HepG2 (cell line): ENCODE measurements around the gene PEPD. TPM values are rescaled to one million over a fixed set of nuclear protein-coding genes. Genes with fewer than 3 reads are reported as not detected.
A peak's percentile ranks its signal among the peaks of the same experiment; 100 is the strongest.

Experiments
- ATRX ChIP-seq: sonication (generic); formaldehyde crosslinking; IDR thresholded peaks from 2 replicates; pipeline ENCODE4 v1.4.0; 2020; ENCODE audit warnings: missing genetic modification reagents, borderline replicate concordance
- ESRRA ChIP-seq: sonication (generic); formaldehyde crosslinking; IDR thresholded peaks from 2 replicates; pipeline ENCODE4 v1.5.1; 2020; ENCODE audit warnings: mild to moderate bottlenecking, low read depth, missing genetic modification reagents
- HOXA3 ChIP-seq: sonication (generic); formaldehyde crosslinking; IDR thresholded peaks from 2 replicates; pipeline ENCODE4 v1.5.0; 2020; ENCODE audit warnings: missing genetic modification reagents
- MEIS1 ChIP-seq: sonication (generic); formaldehyde crosslinking; IDR thresholded peaks from 2 replicates; pipeline ENCODE4 v1.9.0; 2021; ENCODE audit warnings: mild to moderate bottlenecking, missing genetic modification reagents, moderate library complexity, borderline replicate concordance
- MYC ChIP-seq: sonication (generic); formaldehyde crosslinking; IDR thresholded peaks from 2 replicates; pipeline ENCODE4 v1.9.0; 2021; ENCODE audit warnings: missing genetic modification reagents, borderline replicate concordance
- NCOR1 ChIP-seq: fragments of 200-600 bp; sonication (generic); IDR thresholded peaks from 2 replicates; pipeline ENCODE4 v1.7.0; 2017; ENCODE audit warnings: antibody characterized with exemption, low read length, borderline replicate concordance
- PCBP2 ChIP-seq: fragments of 200-400 bp; formaldehyde crosslinking; optimal IDR thresholded peaks from 2 replicates; pipeline ENCODE3; 2018; ENCODE audit warnings: low read length, low read depth; ENCODE audit not compliant: poor library complexity, severe bottlenecking
- PHF20 ChIP-seq: sonication (generic); formaldehyde crosslinking; IDR thresholded peaks from 2 replicates; pipeline ENCODE4 v1.5.0; 2020; ENCODE audit warnings: mild to moderate bottlenecking, missing genetic modification reagents
- PLRG1 ChIP-seq: fragments of 450-650 bp; conservative IDR thresholded peaks from 2 replicates; pipeline ENCODE4 v1.6.1; 2016
- RFX5 ChIP-seq: IDR thresholded peaks from 2 replicates; pipeline ENCODE4 v1.6.1; 2011; ENCODE audit warnings: low read depth, low read length, improper control_type of control experiment
- SIN3B ChIP-seq: fragments of 150-350 bp; IDR thresholded peaks from 2 replicates; pipeline ENCODE4 v1.6.1; 2014; ENCODE audit warnings: low read length
- SPEN ChIP-seq: sonication (generic); formaldehyde crosslinking; IDR thresholded peaks from 2 replicates; pipeline ENCODE4 v1.5.1; 2020; ENCODE audit warnings: low read depth, mild to moderate bottlenecking, missing genetic modification reagents
- SRSF1 ChIP-seq: fragments of 200-400 bp; formaldehyde crosslinking; optimal IDR thresholded peaks from 2 replicates; pipeline ENCODE3; 2017; ENCODE audit warnings: mild to moderate bottlenecking, low read depth, low read length, moderate library complexity
- TAF15 ChIP-seq: fragments of 200-400 bp; formaldehyde crosslinking; IDR thresholded peaks from one replicate; pipeline ENCODE4 v1.6.1; 2018; ENCODE audit warnings: mild to moderate bottlenecking, low read depth, low read length; ENCODE audit not compliant: poor library complexity, severe bottlenecking
- ZC3H13 ChIP-seq: sonication (generic); formaldehyde crosslinking; IDR thresholded peaks from 2 replicates; pipeline ENCODE4 v1.8.1; 2023; ENCODE audit warnings: mild to moderate bottlenecking, missing genetic modification reagents, moderate library complexity
- ZNF383 ChIP-seq: sonication (generic); formaldehyde crosslinking; IDR thresholded peaks from 2 replicates; pipeline ENCODE4 v1.4.0; 2020; ENCODE audit warnings: missing genetic modification reagents, mild to moderate bottlenecking, borderline replicate concordance
- ZNF44 ChIP-seq: sonication (generic); formaldehyde crosslinking; IDR thresholded peaks from 2 replicates; pipeline ENCODE4 v1.5.1; 2020; ENCODE audit warnings: mild to moderate bottlenecking, missing genetic modification reagents
- ZNF564 ChIP-seq: sonication (generic); formaldehyde crosslinking; IDR thresholded peaks from 2 replicates; pipeline ENCODE4 v1.8.1; 2023; ENCODE audit warnings: mild to moderate bottlenecking, missing genetic modification reagents
- ZNF569 ChIP-seq: sonication (generic); formaldehyde crosslinking; IDR thresholded peaks from 2 replicates; pipeline ENCODE4 v1.5.0; 2020; ENCODE audit warnings: mild to moderate bottlenecking, missing genetic modification reagents, moderate library complexity, borderline replicate concordance
- ZNF589 ChIP-seq: sonication (generic); formaldehyde crosslinking; conservative IDR thresholded peaks from 2 replicates; pipeline ENCODE4 v1.8.0; 2022; ENCODE audit warnings: mild to moderate bottlenecking, moderate library complexity, missing genetic modification reagents
- ZNF7 ChIP-seq: IDR thresholded peaks from 2 replicates; pipeline ENCODE4 v1.6.1; 2016; ENCODE audit warnings: missing biosample characterization, missing genetic modification reagents
- polyA plus RNA-seq, 8 experiments: library from polyadenylated mRNA; depleted of rRNA in 3 of 8; stranded (reverse) in 7 of 8; unstranded in 1 of 8; fragments of >200 nt; fragmentation: Illumina TruSeq in 4 of 8; extraction: Trizol in 4 of 8; gene quantifications; 2 replicates each; pipeline versions ENCODE4 v1.2.1 to v1.2.3, GENCODE V29; 2011 to 2016; ENCODE audit warnings: low read depth in 4 of 8, missing spikeins in 1 of 8, mixed read lengths in 1 of 8; ENCODE audit not compliant: insufficient read depth in 1 of 8
- total RNA-seq, 5 experiments: library from RNA; depleted of rRNA; stranded (reverse); fragments of >200 nt; fragmentation: Illumina TruSeq; extraction: Trizol; gene quantifications; 2 replicates each; pipeline ENCODE4 v1.2.3, GENCODE V29; 2016; ENCODE audit warnings: low read depth in 1 of 5
- TF ChIP-seq, protein P1 (sequence below): IDR thresholded peaks from 2 replicates; pipeline ENCODE4 v1.6.1; 2016; ENCODE audit warnings: low read depth, borderline replicate concordance
- TF ChIP-seq, protein P2 (sequence below): sonication (generic); formaldehyde crosslinking; IDR thresholded peaks from 2 replicates; pipeline ENCODE4 v1.4.0; 2020; ENCODE audit warnings: missing genetic modification reagents
- TF ChIP-seq, protein P3 (sequence below): IDR thresholded peaks from 2 replicates; pipeline ENCODE4 v1.6.1; 2018; ENCODE audit warnings: missing genetic modification reagents
- TF ChIP-seq, protein P4 (sequence below), 2 experiments: sonication (generic) in 1 of 2; formaldehyde crosslinking in 1 of 2; IDR thresholded peaks; 2 replicates each; pipeline versions ENCODE4 v1.4.0 to v1.6.1; 2018 to 2020; ENCODE audit warnings: missing genetic modification reagents in 2 of 2, borderline replicate concordance in 1 of 2, low read depth in 1 of 2, mild to moderate bottlenecking in 1 of 2, missing biosample characterization in 1 of 2

PEPD gene
- total and polyA plus RNA-seq, 2 of the 13 experiments (the other 11 are each of a cell fraction or from before 2014, with no cell fraction given) = 60.7 to 75.1 TPM

DNA sequence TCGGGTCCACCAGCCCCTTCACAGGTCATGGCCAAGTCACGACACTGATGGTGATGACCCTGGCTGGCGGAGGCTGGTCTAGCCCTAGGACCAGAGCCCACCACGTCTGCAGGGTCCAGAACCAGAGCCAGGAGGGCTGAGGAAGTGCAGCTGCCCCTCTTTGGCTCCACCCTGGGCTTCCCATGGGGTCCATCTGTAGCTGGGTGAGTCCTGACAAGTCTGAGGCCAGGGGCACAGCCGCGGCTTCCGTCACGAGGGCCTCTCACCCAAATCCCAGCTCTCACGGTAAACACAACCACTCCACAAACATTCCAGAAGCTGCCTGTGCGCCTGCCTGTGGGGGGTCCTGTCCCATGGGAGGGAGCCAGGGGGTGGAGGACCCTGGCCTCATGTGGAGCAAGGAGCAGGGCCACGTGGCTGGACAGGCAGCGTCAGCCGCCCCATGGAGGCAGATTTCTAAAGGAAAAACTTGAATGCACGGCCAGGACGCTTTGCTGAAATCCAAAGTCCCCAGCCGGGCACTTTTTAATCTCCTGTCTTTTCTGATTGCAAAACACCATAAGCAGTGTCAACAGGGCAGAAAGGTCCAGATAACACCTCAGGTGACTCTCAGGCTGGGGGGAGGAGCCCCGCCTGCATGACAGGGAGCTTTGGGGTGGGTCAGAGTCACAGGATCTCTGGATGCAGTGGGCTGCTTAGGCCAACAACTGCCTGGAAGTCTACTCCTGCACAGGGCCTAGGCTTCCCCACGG lies 118.2 kb downstream of the PEPD start (continued):
- TF ChIP-seq MEIS1 = no peak; the same call in none of the 2 replicates
- peak; percentile 94 for TF ChIP-seq HOXA3 (CRISPR knock-in tag)
- no peak for TF ChIP-seq PLRG1
- peak; percentile 73 for TF ChIP-seq SRSF1
- TF ChIP-seq PHF20 (CRISPR knock-in tag) = peak; percentile 52
- TF ChIP-seq ZNF569 (CRISPR knock-in tag) = peak; percentile 87; the same call in 1 of the 2 replicates
- no peak for TF ChIP-seq PCBP2
- peak; percentile 87; the same call in 1 of the 2 replicates for TF ChIP-seq ZNF564 (CRISPR knock-in tag)
- TF ChIP-seq, protein P1, sequence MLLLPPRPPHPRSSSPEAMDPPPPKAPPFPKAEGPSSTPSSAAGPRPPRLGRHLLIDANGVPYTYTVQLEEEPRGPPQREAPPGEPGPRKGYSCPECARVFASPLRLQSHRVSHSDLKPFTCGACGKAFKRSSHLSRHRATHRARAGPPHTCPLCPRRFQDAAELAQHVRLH (CRISPR knock-in tag) = peak; percentile 97
- TF ChIP-seq ATRX = no peak
- TF ChIP-seq RFX5 = no peak
- TF ChIP-seq, protein P2, sequence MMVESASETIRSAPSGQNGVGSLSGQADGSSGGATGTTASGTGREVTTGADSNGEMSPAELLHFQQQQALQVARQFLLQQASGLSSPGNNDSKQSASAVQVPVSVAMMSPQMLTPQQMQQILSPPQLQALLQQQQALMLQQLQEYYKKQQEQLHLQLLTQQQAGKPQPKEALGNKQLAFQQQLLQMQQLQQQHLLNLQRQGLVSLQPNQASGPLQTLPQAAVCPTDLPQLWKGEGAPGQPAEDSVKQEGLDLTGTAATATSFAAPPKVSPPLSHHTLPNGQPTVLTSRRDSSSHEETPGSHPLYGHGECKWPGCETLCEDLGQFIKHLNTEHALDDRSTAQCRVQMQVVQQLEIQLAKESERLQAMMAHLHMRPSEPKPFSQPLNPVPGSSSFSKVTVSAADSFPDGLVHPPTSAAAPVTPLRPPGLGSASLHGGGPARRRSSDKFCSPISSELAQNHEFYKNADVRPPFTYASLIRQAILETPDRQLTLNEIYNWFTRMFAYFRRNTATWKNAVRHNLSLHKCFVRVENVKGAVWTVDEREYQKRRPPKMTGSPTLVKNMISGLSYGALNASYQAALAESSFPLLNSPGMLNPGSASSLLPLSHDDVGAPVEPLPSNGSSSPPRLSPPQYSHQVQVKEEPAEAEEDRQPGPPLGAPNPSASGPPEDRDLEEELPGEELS (CRISPR knock-in tag) = peak; percentile 94
- peak; percentile 28; the same call in 1 of the 2 replicates for TF ChIP-seq ZNF383 (CRISPR knock-in tag)
- peak; percentile 99 for TF ChIP-seq MYC
- TF ChIP-seq SPEN (CRISPR knock-in tag) = peak; percentile 92
- TF ChIP-seq ZNF7 (CRISPR knock-in tag) = peak; percentile 70
- TF ChIP-seq NCOR1 = peak; percentile 96; the same call in 1 of the 2 replicates
- TF ChIP-seq TAF15 = no peak
- TF ChIP-seq, protein P3, sequence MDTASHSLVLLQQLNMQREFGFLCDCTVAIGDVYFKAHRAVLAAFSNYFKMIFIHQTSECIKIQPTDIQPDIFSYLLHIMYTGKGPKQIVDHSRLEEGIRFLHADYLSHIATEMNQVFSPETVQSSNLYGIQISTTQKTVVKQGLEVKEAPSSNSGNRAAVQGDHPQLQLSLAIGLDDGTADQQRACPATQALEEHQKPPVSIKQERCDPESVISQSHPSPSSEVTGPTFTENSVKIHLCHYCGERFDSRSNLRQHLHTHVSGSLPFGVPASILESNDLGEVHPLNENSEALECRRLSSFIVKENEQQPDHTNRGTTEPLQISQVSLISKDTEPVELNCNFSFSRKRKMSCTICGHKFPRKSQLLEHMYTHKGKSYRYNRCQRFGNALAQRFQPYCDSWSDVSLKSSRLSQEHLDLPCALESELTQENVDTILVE (CRISPR knock-in tag) = peak; percentile 87
- peak; percentile 85 for TF ChIP-seq ESRRA (CRISPR knock-in tag)
- TF ChIP-seq ZNF44 (CRISPR knock-in tag) = peak; percentile 54; the same call in 1 of the 2 replicates
- TF ChIP-seq ZC3H13 (CRISPR knock-in tag) = peak; percentile 96
- TF ChIP-seq, protein P4, sequence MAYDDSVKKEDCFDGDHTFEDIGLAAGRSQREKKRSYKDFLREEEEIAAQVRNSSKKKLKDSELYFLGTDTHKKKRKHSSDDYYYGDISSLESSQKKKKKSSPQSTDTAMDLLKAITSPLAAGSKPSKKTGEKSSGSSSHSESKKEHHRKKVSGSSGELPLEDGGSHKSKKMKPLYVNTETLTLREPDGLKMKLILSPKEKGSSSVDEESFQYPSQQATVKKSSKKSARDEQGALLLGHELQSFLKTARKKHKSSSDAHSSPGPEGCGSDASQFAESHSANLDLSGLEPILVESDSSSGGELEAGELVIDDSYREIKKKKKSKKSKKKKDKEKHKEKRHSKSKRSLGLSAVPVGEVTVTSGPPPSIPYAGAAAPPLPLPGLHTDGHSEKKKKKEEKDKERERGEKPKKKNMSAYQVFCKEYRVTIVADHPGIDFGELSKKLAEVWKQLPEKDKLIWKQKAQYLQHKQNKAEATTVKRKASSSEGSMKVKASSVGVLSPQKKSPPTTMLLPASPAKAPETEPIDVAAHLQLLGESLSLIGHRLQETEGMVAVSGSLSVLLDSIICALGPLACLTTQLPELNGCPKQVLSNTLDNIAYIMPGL (CRISPR knock-in tag; IDR thresholded peaks at IDR 0.05; ENCODE audit: borderline replicate concordance in 1 of 2, low read depth in 1 of 2) = peak in 1 of 2 experiments; percentile 84; a peak in 2 of 4 replicates
- TF ChIP-seq SIN3B = no peak
- TF ChIP-seq ZNF589 (CRISPR knock-in tag) = 0 out of 2 replicates have a peak, but pooled peaks have one; percentile 65
